ENCODE results near the gene BTBD18. TPM values are rescaled to one million over a fixed set of nuclear protein-coding genes. Genes with fewer than 3 reads are reported as not detected.

The BTBD18 gene
- total and polyA plus RNA-seq, 2 donors from 2014 or later: not detected

DNA sequence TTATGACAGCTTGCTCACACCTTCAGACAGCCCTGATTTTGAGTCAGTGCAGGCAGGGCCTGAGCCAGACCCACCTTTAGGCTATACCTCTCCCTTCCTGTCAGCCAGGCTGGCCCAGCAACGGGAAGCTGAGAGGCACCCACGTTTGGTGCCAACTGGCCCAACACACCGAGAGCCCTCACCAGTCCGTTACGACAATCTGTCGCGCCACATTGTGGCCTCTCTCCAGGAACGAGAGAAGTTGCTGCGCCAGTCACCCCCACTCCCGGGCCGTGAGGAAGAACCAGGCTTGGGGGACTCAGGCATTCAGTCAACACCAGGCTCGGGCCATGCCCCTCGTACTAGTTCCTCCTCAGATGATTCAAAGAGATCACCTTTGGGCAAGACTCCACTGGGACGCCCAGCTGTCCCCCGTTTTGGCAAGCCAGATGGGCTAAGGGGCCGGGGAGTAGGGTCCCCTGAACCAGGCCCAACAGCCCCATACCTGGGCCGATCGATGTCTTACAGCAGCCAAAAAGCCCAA, 52.7 kb downstream of the BTBD18 start:
- Histone ChIP-seq H3K9me3 (ENCODE audit: control insufficient read depth in 2 of 3, insufficient read depth in 1 of 3, low read length in 3 of 3) (no peaks in the 10 kb centered on the region), H3K27ac (ENCODE audit: low read depth in 2 of 2, low read length in 2 of 2) (no peak overlapping the region), H3K27me3 (ENCODE audit: control insufficient read depth, insufficient read depth, low read length) (no peaks in the 10 kb centered on the region), H3K4me1 (ENCODE audit: control insufficient read depth in 2 of 3, insufficient read depth in 2 of 3, low read depth in 1 of 3, low read length in 3 of 3) (no peaks in the 10 kb centered on the region), H3K9ac (ENCODE audit: low read length in 3 of 3) (no peak overlapping the region), H3K36me3 (ENCODE audit: control insufficient read depth in 2 of 3, insufficient read depth in 3 of 3, low read length in 3 of 3) (peaks cover 7 to 60% (median 35%) of the 10 kb centered on the region in 3 donors), H3K4me3 (ENCODE audit: low read length in 3 of 3) (no peak overlapping the region)
- intact Hi-C loops (cut with DNase I): no loop called here
- DNase-seq (no peak), FAIRE-seq (no peak)
- no peak for TF ChIP-seq CTCF (IDR thresholded peaks at IDR 0.05; ENCODE audit: borderline replicate concordance, extremely low read depth, insufficient read depth)

Other genes with a start within 250 kb of the BTBD18 start
- 4.1 TPM for gene SLC43A1, start 236.1 kb downstream of the BTBD18 start, total RNA-seq
- gene SLC43A1, start 236.1 kb downstream of the BTBD18 start, polyA plus RNA-seq (ENCODE audit: insufficient read depth, low read depth, low replicate concordance): 16.6 TPM
- 38.6 TPM for gene TIMM10, start 221.1 kb downstream of the BTBD18 start, total RNA-seq
- 174 TPM for gene TIMM10, start 221.1 kb downstream of the BTBD18 start, polyA plus RNA-seq (ENCODE audit: insufficient read depth, low read depth, low replicate concordance)
- gene SMTNL1, start 214.2 kb downstream of the BTBD18 start, total RNA-seq: not detected
- gene SMTNL1, start 214.2 kb downstream of the BTBD18 start, polyA plus RNA-seq (ENCODE audit: insufficient read depth, low read depth, low replicate concordance): not detected
- 71.4 TPM for gene UBE2L6, start 184.1 kb downstream of the BTBD18 start, total RNA-seq
- 73.9 TPM for gene UBE2L6, start 184.1 kb downstream of the BTBD18 start, polyA plus RNA-seq (ENCODE audit: insufficient read depth, low read depth, low replicate concordance)
- gene SERPING1, start 154.1 kb downstream of the BTBD18 start, total RNA-seq: 785 TPM
- gene SERPING1, start 154.1 kb downstream of the BTBD18 start, polyA plus RNA-seq (ENCODE audit: insufficient read depth, low read depth, low replicate concordance): 361 TPM
- gene YPEL4, start 101.9 kb downstream of the BTBD18 start, total RNA-seq: 0.82 TPM
- gene YPEL4, start 101.9 kb downstream of the BTBD18 start, polyA plus RNA-seq (ENCODE audit: insufficient read depth, low read depth, low replicate concordance): 0.88 TPM
- gene CLP1, start 94.1 kb downstream of the BTBD18 start, total RNA-seq: 12.2 TPM
- gene CLP1, start 94.1 kb downstream of the BTBD18 start, polyA plus RNA-seq (ENCODE audit: insufficient read depth, low read depth, low replicate concordance): 8.5 TPM
- gene ZDHHC5, start 83.7 kb downstream of the BTBD18 start, total RNA-seq: 90.2 TPM
- gene ZDHHC5, start 83.7 kb downstream of the BTBD18 start, polyA plus RNA-seq (ENCODE audit: insufficient read depth, low read depth, low replicate concordance): 28.3 TPM
- 15.2 TPM for gene MED19, start 39.6 kb downstream of the BTBD18 start, total RNA-seq
- gene MED19, start 39.6 kb downstream of the BTBD18 start, polyA plus RNA-seq (ENCODE audit: insufficient read depth, low read depth, low replicate concordance): 26.1 TPM
- 86.1 TPM for gene TMX2, start 39.2 kb downstream of the BTBD18 start, total RNA-seq
- 133 TPM for gene TMX2, start 39.2 kb downstream of the BTBD18 start, polyA plus RNA-seq (ENCODE audit: insufficient read depth, low read depth, low replicate concordance)
- 115 TPM for gene SELENOH, start 10.3 kb downstream of the BTBD18 start, total RNA-seq
- gene SELENOH, start 10.3 kb downstream of the BTBD18 start, polyA plus RNA-seq (ENCODE audit: insufficient read depth, low read depth, low replicate concordance): 159 TPM
- 272 TPM for gene CTNND1, start 10.0 kb upstream of the BTBD18 start, total RNA-seq
- 52.7 TPM for gene CTNND1, start 10.0 kb upstream of the BTBD18 start, polyA plus RNA-seq (ENCODE audit: insufficient read depth, low read depth, low replicate concordance)